CD4-positive, alpha-beta memory T cell (primary cell): ENCODE results near the gene SUCNR1. TPM values are rescaled to one million over a fixed set of nuclear protein-coding genes. Genes with fewer than 3 reads are reported as not detected.
A peak's percentile ranks its signal among the peaks of the same experiment; 100 is the strongest.
"Not testable (repeated sequence)": the region's sequence is repeated elsewhere in the genome, so short reads cannot be mapped to it uniquely, and the experiment has no call there.

Source experiments
- CTCF ChIA-PET: fragments of 350-600 bp; sonication (Branson Sonifier 250); formaldehyde crosslinking; loops from one replicate; lab custom pipeline; 2021; ENCODE audit warnings: inconsistent platforms; ENCODE audit not compliant: partially characterized antibody; lab: Charles Lee
- POLR2A ChIA-PET: fragments of 350-600 bp; sonication (Branson Sonifier 250); formaldehyde crosslinking; loops from one replicate; lab custom pipeline; 2021; ENCODE audit not compliant: partially characterized antibody; lab: Charles Lee
- DNase-seq, 5 donors: peaks; one replicate each; pipeline versions ENCODE4 v3.0.0 to v3.0.0-alpha.2; 2020 to 2022; ENCODE audit warnings: mixed read lengths in 1 of 5
- H3K27ac ChIP-seq: one replicate; pipeline ENCODE4 v1.7.0; 2013; ENCODE audit warnings: low read depth, low read length
- H3K27me3 ChIP-seq: 2 replicates; pipeline ENCODE4 v1.7.0; 2013; ENCODE audit warnings: mild to moderate bottlenecking, low read length, moderate library complexity; ENCODE audit not compliant: insufficient read depth
- H3K36me3 ChIP-seq: 2 replicates; pipeline ENCODE4 v1.7.0; 2013; ENCODE audit warnings: mild to moderate bottlenecking, low read length, moderate library complexity; ENCODE audit not compliant: insufficient read depth
- H3K4me1 ChIP-seq: 2 replicates; pipeline ENCODE4 v1.7.0; 2013; ENCODE audit warnings: mild to moderate bottlenecking, low read length, moderate library complexity; ENCODE audit not compliant: insufficient read depth
- H3K4me3 ChIP-seq, 2 donors: one replicate each; pipeline ENCODE4 v1.7.0; 2013; ENCODE audit warnings: low read length in 2 of 2, mild to moderate bottlenecking in 1 of 2
- H3K9me3 ChIP-seq, 2 donors: one replicate each; pipeline ENCODE4 v1.7.0; 2013; ENCODE audit warnings: low read length in 2 of 2, control low read depth in 1 of 2; ENCODE audit not compliant: control insufficient read depth in 1 of 2
- H3K27ac Mint-ChIP-seq, 7 donors: one replicate each; pipeline ENCODE4 v1.8.0; 2020 to 2021; ENCODE audit warnings: mixed read lengths in 7 of 7, mild to moderate bottlenecking in 6 of 7, inconsistent platforms in 3 of 7, moderate library complexity in 3 of 7
- H3K27me3 Mint-ChIP-seq, 2 donors: one replicate each; pipeline ENCODE4 v1.8.0; 2020 to 2021; ENCODE audit warnings: mixed read lengths in 2 of 2
- H3K36me3 Mint-ChIP-seq, 2 donors: one replicate each; pipeline ENCODE4 v1.8.0; 2020 to 2021; ENCODE audit warnings: mixed read lengths in 2 of 2, inconsistent platforms in 1 of 2, mild to moderate bottlenecking in 1 of 2
- H3K4me1 Mint-ChIP-seq, 4 donors: one replicate each; pipeline ENCODE4 v1.8.0; 2020 to 2021; ENCODE audit warnings: mixed read lengths in 4 of 4, mild to moderate bottlenecking in 1 of 4
- H3K4me3 Mint-ChIP-seq, 8 donors: one replicate each; pipeline ENCODE4 v1.8.0; 2020 to 2021; ENCODE audit warnings: mixed read lengths in 8 of 8, mild to moderate bottlenecking in 7 of 8, moderate library complexity in 6 of 8, inconsistent platforms in 3 of 8
- H3K9me3 Mint-ChIP-seq, 8 donors: one replicate each; pipeline ENCODE4 v1.8.0; 2020 to 2021; ENCODE audit warnings: mixed read lengths in 8 of 8, mild to moderate bottlenecking in 5 of 8, inconsistent platforms in 3 of 8, moderate library complexity in 1 of 8
- intact Hi-C: fragments of 100-400 bp; cut with micrococcal nuclease; formaldehyde crosslinking; loops from one replicate; pipeline ENCODE4 v1.15.1; 2023
- polyA plus RNA-seq, 2 donors: library from polyadenylated mRNA; unstranded; fragments of 300-500 nt; fragmentation: Illumina TruSeq; gene quantifications; one replicate each; pipeline ENCODE4 v1.2.3, GENCODE V29; 2021
- total RNA-seq, 2 experiments: library from RNA; stranded (reverse); gene quantifications; one replicate each; pipeline ENCODE4 v1.2.3, GENCODE V29; 2021

SUCNR1 gene
- total and polyA plus RNA-seq, 4 experiments from 2014 or later = 0.14 to 0.15 TPM; not detected in 2

GRCh38 chr3:151841801-151842200, 31.6 kb upstream of the SUCNR1 start:
- no peak overlapping the region for H3K4me3 ChIP-seq
- Mint-ChIP-seq H3K36me3 (no peaks in the 10 kb centered on the region), H3K27me3 (peaks cover 1 to 3% of the 10 kb centered on the region in 2 donors), H3K27ac (no peak overlapping the region), H3K4me3 (no peak overlapping the region), H3K4me1 (peaks cover 0 to 2% (median under 1%) of the 10 kb centered on the region in 4 donors), H3K9me3 (no peaks in the 10 kb centered on the region)
- no peaks in the 10 kb centered on the region for H3K9me3 ChIP-seq
- H3K4me1 ChIP-seq = no peaks in the 10 kb centered on the region
- no peaks in the 10 kb centered on the region for H3K27me3 ChIP-seq
- ChIA-PET CTCF (no interaction called here), POLR2A (no interaction called here)
- DNase-seq = no peak
- H3K36me3 ChIP-seq = no peaks in the 10 kb centered on the region
- intact Hi-C loops = no loop called here
- no peak overlapping the region for H3K27ac ChIP-seq

DNA sequence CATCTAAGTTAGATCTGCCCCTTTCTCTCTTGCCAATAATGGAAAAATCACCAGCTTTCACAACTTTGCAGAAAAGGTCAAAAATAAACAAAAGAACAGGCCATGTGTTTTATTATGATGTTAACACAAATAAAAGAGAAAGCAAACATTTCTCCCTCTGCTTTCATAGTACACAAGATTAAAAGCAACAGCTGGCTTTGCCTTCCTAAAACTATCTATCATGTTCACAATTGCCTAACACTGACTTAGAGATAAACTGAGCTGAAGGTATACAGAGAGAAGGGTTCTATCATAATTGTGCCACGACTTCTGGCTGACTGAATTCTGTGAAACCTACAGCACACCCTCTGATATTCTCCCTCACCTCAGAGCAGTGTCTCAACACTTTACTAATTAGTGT, 30.2 kb upstream of the SUCNR1 start:
- no peak overlapping the region for H3K27ac Mint-ChIP-seq
- H3K27ac ChIP-seq = no peak overlapping the region
- H3K36me3 Mint-ChIP-seq = no peaks in the 10 kb centered on the region
- no peaks in the 10 kb centered on the region for H3K4me1 Mint-ChIP-seq
- ChIA-PET POLR2A (no interaction called here), CTCF (no interaction called here)
- H3K36me3 ChIP-seq = no peaks in the 10 kb centered on the region
- H3K27me3 ChIP-seq = no peaks in the 10 kb centered on the region
- H3K4me1 ChIP-seq = no peaks in the 10 kb centered on the region
- no peak for DNase-seq
- H3K27me3 Mint-ChIP-seq = peaks cover 1 to 3% of the 10 kb centered on the region in 2 donors
- intact Hi-C loops = no loop called here
- H3K4me3 Mint-ChIP-seq = no peak overlapping the region
- no peak overlapping the region for H3K4me3 ChIP-seq
- no peaks in the 10 kb centered on the region for H3K9me3 ChIP-seq
- peaks cover 0 to under 1% (median 0%) of the 10 kb centered on the region in 8 donors for H3K9me3 Mint-ChIP-seq

GRCh38 chr3:151845306-151845905, 28.0 kb upstream of the SUCNR1 start:
- no peak overlapping the region for H3K27ac ChIP-seq
- Mint-ChIP-seq H3K36me3 (no peaks in the 10 kb centered on the region), H3K4me1 (no peaks in the 10 kb centered on the region), H3K4me3 (no peak overlapping the region), H3K27ac (peak overlapping the region in 1 of 7 donors; percentile 82), H3K9me3 (peaks cover 0 to 19% (median 5%) of the 10 kb centered on the region in 8 donors), H3K27me3 (peaks cover 1 to 3% of the 10 kb centered on the region in 2 donors)
- CTCF ChIA-PET = interaction anchor here (0.9 kb wide), 1 partner anchor 617 kb away, joined by 3 read pairs; no protein-coding TSS in a partner anchor
- H3K4me3 ChIP-seq = no peak overlapping the region
- no peaks in the 10 kb centered on the region for H3K9me3 ChIP-seq
- POLR2A ChIA-PET = no interaction called here
- intact Hi-C loops = no loop called here
- H3K36me3 ChIP-seq = no peaks in the 10 kb centered on the region
- H3K4me1 ChIP-seq = no peaks in the 10 kb centered on the region
- H3K27me3 ChIP-seq = no peaks in the 10 kb centered on the region
- DNase-seq = no peak

DNA sequence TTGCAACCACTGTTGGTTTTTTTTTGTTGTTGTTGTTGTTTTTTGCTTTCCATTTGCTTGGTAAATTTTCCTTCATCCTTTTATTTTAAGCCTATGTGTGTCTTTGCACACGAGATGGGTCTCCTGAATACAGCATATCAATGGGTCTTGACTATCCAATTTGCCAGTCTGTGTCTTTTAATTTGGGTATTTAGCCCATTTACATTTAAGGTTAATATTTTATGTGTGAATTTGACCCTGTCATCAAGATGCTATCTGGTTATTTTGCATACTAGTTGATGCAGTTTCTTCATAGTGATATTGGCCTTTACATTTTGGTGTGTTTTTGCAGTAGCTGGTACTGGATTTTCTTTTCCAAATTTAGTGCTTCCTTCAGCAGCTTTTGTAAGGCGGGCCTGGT, 23.4 kb upstream of the SUCNR1 start:
- intact Hi-C loops, H3K4me1 ChIP-seq, POLR2A ChIA-PET, H3K9me3 ChIP-seq, H3K27me3 Mint-ChIP-seq, DNase-seq, H3K4me1 Mint-ChIP-seq, CTCF ChIA-PET, H3K4me3 ChIP-seq, H3K27me3 ChIP-seq, H3K27ac Mint-ChIP-seq, H3K4me3 Mint-ChIP-seq, H3K27ac ChIP-seq, H3K36me3 ChIP-seq, H3K36me3 Mint-ChIP-seq: not testable (repeated sequence)
- peaks cover 4 to 37% (median 17%) of the 10 kb centered on the region in 8 donors for H3K9me3 Mint-ChIP-seq

- Histone ChIP-seq H3K9me3 (no peaks in the 10 kb centered on the region), H3K27ac (no peak overlapping the region), H3K36me3 (no peaks in the 10 kb centered on the region), H3K27me3 (no peaks in the 10 kb centered on the region), H3K4me1 (no peaks in the 10 kb centered on the region), H3K4me3 (no peak overlapping the region)
- no peak overlapping the region for H3K4me3 Mint-ChIP-seq
- H3K36me3 Mint-ChIP-seq = peaks cover 0 to 4% of the 10 kb centered on the region in 2 donors
- intact Hi-C loops = no loop called here
- peak in 1 of 5 donors; percentile 36 for DNase-seq
- peaks cover 4 to 37% (median 17%) of the 10 kb centered on the region in 8 donors for H3K9me3 Mint-ChIP-seq
- H3K4me1 Mint-ChIP-seq = no peaks in the 10 kb centered on the region
- H3K27me3 Mint-ChIP-seq = peaks cover 1 to 9% of the 10 kb centered on the region in 2 donors
- ChIA-PET POLR2A (no interaction called here), CTCF (no interaction called here)
- H3K27ac Mint-ChIP-seq = no peak overlapping the region
These were observed 21.2 kb upstream of the SUCNR1 start for GRCh38 chr3:151852074-151852811.

GRCh38 chr3:151856118-151856517, 17.3 kb upstream of the SUCNR1 start:
- Histone ChIP-seq H3K4me3 (no peak overlapping the region), H3K27me3 (no peaks in the 10 kb centered on the region), H3K4me1 (no peaks in the 10 kb centered on the region), H3K27ac (no peak overlapping the region), H3K9me3 (no peaks in the 10 kb centered on the region), H3K36me3 (no peaks in the 10 kb centered on the region)
- Mint-ChIP-seq H3K9me3 (peaks cover 0 to 11% (median 4%) of the 10 kb centered on the region in 8 donors), H3K27me3 (peaks cover 1 to 9% of the 10 kb centered on the region in 2 donors), H3K4me1 (no peaks in the 10 kb centered on the region), H3K36me3 (peaks cover 0 to 1% of the 10 kb centered on the region in 2 donors), H3K27ac (no peak overlapping the region), H3K4me3 (no peak overlapping the region)
- ChIA-PET CTCF (no interaction called here), POLR2A (no interaction called here)
- DNase-seq = no peak
- intact Hi-C loops = no loop called here

DNA sequence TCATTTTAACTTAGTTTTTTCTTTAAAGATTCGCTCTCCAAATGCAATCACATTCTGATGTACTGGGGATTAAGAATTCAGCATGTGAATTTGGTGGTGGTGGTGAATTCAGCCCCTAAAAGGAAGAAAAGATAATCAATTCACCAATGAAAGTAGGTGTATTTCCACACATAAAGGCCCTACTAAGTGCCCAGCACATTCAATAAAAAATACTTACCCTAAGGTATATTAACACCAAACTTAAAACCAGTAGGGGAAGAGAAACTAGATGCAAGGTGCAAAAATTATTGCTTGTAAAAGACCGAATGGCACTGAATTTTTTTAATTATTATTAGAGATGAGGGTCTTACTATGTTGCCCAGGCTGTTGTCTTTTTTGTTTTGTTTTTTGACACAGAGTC, 16.8 kb upstream of the SUCNR1 start:
- no peak overlapping the region for H3K27ac Mint-ChIP-seq
- no peak overlapping the region for H3K4me3 ChIP-seq
- H3K4me3 Mint-ChIP-seq = no peak overlapping the region
- DNase-seq = no peak
- H3K9me3 Mint-ChIP-seq = peaks cover 0 to 5% (median 0%) of the 10 kb centered on the region in 8 donors
- ChIA-PET CTCF (no interaction called here), POLR2A (no interaction called here)
- H3K36me3 Mint-ChIP-seq = no peaks in the 10 kb centered on the region
- no peaks in the 10 kb centered on the region for H3K4me1 Mint-ChIP-seq
- no peaks in the 10 kb centered on the region for H3K4me1 ChIP-seq
- no peak overlapping the region for H3K27ac ChIP-seq
- no peaks in the 10 kb centered on the region for H3K9me3 ChIP-seq
- H3K27me3 Mint-ChIP-seq = peaks cover 1 to 9% of the 10 kb centered on the region in 2 donors
- no peaks in the 10 kb centered on the region for H3K36me3 ChIP-seq
- no peaks in the 10 kb centered on the region for H3K27me3 ChIP-seq
- intact Hi-C loops = no loop called here
